Measurements from ENCODE around the gene TAF4. TPM values are rescaled to one million over a fixed set of nuclear protein-coding genes. Genes with fewer than 3 reads are reported as not detected.
A peak's percentile ranks its signal among the peaks of the same experiment; 100 is the strongest.

TAF4 gene
- total and polyA plus RNA-seq, 3 donors from 2014 or later, result 30.7 to 111 (median 107) TPM

DNA sequence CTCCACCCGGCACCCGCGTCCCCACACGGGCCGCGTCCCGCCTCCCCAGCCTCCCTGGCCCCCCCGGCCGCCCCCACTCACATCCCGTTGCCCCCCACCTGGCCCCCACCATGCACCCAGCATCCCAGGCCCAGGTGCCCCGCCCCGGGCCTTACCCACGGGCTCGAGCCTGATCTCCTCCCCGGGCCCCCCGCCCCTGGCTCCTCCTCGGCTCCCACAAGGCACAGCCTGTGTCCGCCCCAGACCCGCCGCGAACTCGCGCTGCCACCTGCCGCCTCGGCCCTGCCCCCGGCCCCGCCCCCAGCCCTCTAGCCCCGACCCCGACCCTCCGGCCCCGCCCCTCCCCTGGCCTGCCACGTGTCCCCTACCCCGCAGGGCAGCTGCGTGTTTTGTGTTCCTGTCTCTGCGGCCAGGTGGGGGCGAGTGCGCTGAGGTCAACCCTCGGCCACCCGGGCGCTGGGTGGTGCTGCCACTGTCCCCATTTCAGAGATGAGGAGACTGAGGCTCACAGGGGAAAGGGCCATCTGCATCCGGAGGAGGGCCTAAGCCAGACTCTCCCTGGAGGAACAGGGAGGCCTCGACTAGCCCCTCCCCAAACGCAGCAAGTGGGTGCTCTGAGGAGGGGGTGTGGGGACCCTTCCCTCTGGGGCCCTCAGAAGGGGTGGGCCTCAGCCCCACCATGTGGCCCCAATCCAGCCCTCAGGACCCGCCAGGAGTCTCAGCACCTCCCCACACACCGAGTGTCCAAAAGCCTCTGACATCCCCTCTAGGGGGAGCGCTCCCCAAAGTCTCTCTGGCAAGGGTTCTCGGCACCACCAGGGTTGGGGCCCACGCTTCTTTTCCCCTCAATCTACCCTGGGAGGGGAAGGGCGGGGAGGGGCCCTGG, 99.8 kb downstream of the TAF4 start:
- H3K4me1 ChIP-seq, result no peaks in the 10 kb centered on the region
- intact Hi-C loops (cut with DNase I; ENCODE audit: low total_unique reads), result no loop called here
- TF ChIP-seq CTCF (IDR thresholded peaks at IDR 0.05) (no peak), POLR2A (IDR thresholded peaks at IDR 0.05) (no peak)

DNA sequence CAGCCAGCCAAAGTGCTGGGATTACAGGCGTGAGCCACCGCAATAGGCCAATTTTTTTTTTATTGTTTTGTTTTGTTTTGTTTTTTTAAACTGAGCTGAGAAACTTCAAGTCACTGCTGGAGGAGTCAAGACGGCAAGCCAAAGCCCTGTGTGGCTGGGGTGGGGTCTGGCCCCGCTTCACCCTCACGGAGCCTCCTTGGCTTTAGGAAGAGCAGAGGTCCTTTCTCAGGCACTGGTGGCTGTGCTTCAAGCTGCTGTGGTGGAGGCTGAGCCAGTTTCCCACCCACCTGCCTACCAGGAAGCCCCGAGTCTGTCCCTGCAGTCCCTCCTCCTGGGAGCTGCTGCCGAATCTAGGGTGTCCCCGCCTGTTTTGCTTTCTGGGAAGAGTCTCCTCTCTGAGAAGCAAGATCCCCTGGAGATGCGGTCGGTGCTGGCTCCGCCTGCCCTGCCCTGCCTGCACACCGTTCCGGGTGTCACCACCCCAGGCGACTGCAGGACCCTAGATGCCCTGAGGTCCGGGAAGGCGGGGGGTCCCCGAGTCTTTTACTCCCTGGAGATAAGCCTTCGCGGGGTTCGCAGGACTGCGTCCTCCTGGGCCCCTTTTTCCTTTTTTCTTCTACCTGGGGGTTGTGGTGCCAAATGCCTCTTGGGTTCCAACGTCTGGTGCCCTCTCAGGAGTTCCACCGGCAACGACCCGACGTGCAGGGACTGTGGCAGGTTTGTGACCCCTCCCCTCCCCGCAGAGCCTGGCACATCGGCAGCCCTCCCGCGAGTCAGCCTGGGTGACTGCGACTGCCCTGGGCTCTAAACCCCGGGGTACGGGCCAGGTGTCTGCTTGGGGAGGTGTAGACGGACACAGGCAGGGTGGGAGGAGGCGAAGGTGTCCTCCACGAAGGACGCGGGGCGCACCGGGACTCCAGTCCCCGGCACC, 100.7 kb downstream of the TAF4 start:
- Histone ChIP-seq H3K9me3 (no peaks in the 10 kb centered on the region), H3K36me3 (ENCODE audit: low read depth, missing control alignments) (no peaks in the 10 kb centered on the region), H3K27ac (no peak overlapping the region), H3K27me3 (no peaks in the 10 kb centered on the region), H3K4me1 (no peaks in the 10 kb centered on the region), H3K4me3 (no peak overlapping the region)
- intact Hi-C loops (cut with DNase I; ENCODE audit: low total_unique reads), result no loop called here
- TF ChIP-seq CTCF (IDR thresholded peaks at IDR 0.05) (no peak), POLR2A (IDR thresholded peaks at IDR 0.05) (no peak)
- DNase-seq, result peak; percentile 16
- 41 to 43% methylated on average over 17 to 40 of the region's 41 CpGs for whole genome bisulfite sequencing, 2 donors

More for the DNA sequence above, 99.8 kb downstream of the TAF4 start:
- no peak overlapping the region for H3K4me3 ChIP-seq
- no peak overlapping the region for H3K27ac ChIP-seq
- WGBS, 2 donors, result 31 to 53% methylated on average over 3 to 26 of the region's 49 CpGs
- H3K9me3 ChIP-seq, result no peaks in the 10 kb centered on the region
- H3K36me3 ChIP-seq (ENCODE audit: low read depth, missing control alignments), result no peaks in the 10 kb centered on the region
- H3K27me3 ChIP-seq, result no peaks in the 10 kb centered on the region
- DNase-seq, result peak; percentile 12

- Histone ChIP-seq H3K27me3 (no peaks in the 10 kb centered on the region), H3K9me3 (no peaks in the 10 kb centered on the region), H3K36me3 (ENCODE audit: low read depth, missing control alignments) (no peaks in the 10 kb centered on the region), H3K4me3 (no peak overlapping the region), H3K27ac (no peak overlapping the region), H3K4me1 (no peaks in the 10 kb centered on the region)
- 79 to 89% methylated on average over 8 of the region's 8 CpGs for WGBS, 2 donors
- peak; percentile 13 for DNase-seq
- intact Hi-C loops (cut with DNase I; ENCODE audit: low total_unique reads), result no loop called here
- TF ChIP-seq POLR2A (IDR thresholded peaks at IDR 0.05) (no peak), CTCF (IDR thresholded peaks at IDR 0.05) (no peak)
Observed at GRCh38 chr20:61963885-61964674, 101.6 kb downstream of the TAF4 start.

- Histone ChIP-seq H3K27ac (no peak overlapping the region), H3K36me3 (ENCODE audit: low read depth, missing control alignments) (no peaks in the 10 kb centered on the region), H3K27me3 (no peaks in the 10 kb centered on the region), H3K9me3 (no peaks in the 10 kb centered on the region), H3K4me3 (no peak overlapping the region), H3K4me1 (peaks cover 3% of the 10 kb centered on the region)
- peak; percentile 12 for DNase-seq
- 88 to 91% methylated on average over 9 of the region's 9 CpGs for WGBS, 2 donors
- intact Hi-C loops (cut with DNase I; ENCODE audit: low total_unique reads), result no loop called here
- TF ChIP-seq POLR2A (IDR thresholded peaks at IDR 0.05) (no peak), CTCF (IDR thresholded peaks at IDR 0.05) (no peak)
Observed at GRCh38 chr20:61963149-61963548, 102.5 kb downstream of the TAF4 start.

Data from testis (tissue), 3 donors.